Measurements from ENCODE around the gene GDF9. TPM values are rescaled to one million over a fixed set of nuclear protein-coding genes. Genes with fewer than 3 reads are reported as not detected.

The GDF9 gene
- total RNA-seq, 4 donors from 2014 or later, result 0.23 to 0.37 (median 0.31) TPM; not detected in 1

GRCh38 chr5:132883261-132883834 lies 17.1 kb upstream of the GDF9 start:
- Histone ChIP-seq H3K36me3 (peaks cover 16 to 94% of the 10 kb centered on the region in 2 donors), H3K4me1 (peaks cover 0 to under 1% (median 0%) of the 10 kb centered on the region in 3 donors), H3K9me3 (no peaks in the 10 kb centered on the region), H3K4me3 (no peak overlapping the region), H3K27ac (no peak overlapping the region), H3K27me3 (no peaks in the 10 kb centered on the region)
- TF ChIP-seq EP300 (IDR thresholded peaks at IDR 0.05) (no peak), CTCF (IDR thresholded peaks at IDR 0.05) (peak; percentile 36 to 66 (median 60))
- WGBS, 2 donors (ENCODE audit: low coverage in 1 of 2), result 25 to 41% methylated on average over 2 of the region's 2 CpGs
- ATAC-seq, result peak; percentile 63

GRCh38 chr5:132877938-132878337 lies 11.7 kb upstream of the GDF9 start:
- Histone ChIP-seq H3K36me3 (peaks cover 4 to 84% of the 10 kb centered on the region in 2 donors), H3K27ac (peak overlapping the region in 1 of 4 donors; percentile 9), H3K27me3 (no peaks in the 10 kb centered on the region), H3K4me1 (peaks cover 0 to 13% (median 0%) of the 10 kb centered on the region in 3 donors), H3K9me3 (no peaks in the 10 kb centered on the region), H3K4me3 (no peak overlapping the region)
- whole genome bisulfite sequencing, 2 donors (ENCODE audit: low coverage in 1 of 2), result 20 to 100% methylated on average over 1 to 2 of the region's 3 CpGs
- no peak for ATAC-seq
- TF ChIP-seq EP300 (IDR thresholded peaks at IDR 0.05), result no peak
- no peak for TF ChIP-seq CTCF (IDR thresholded peaks at IDR 0.05)
- no peak for TF ChIP-seq POLR2A (IDR thresholded peaks at IDR 0.05)

GRCh38 chr5:132877466-132877865 lies 11.2 kb upstream of the GDF9 start:
- TF ChIP-seq POLR2A (IDR thresholded peaks at IDR 0.05) (no peak), POLR2AphosphoS5 (IDR thresholded peaks at IDR 0.05) (no peak), EP300 (IDR thresholded peaks at IDR 0.05) (no peak), CTCF (IDR thresholded peaks at IDR 0.05) (no peak)
- Histone ChIP-seq H3K27me3 (no peaks in the 10 kb centered on the region), H3K36me3 (peaks cover 4 to 80% of the 10 kb centered on the region in 2 donors), H3K4me1 (peaks cover 0 to 13% (median 0%) of the 10 kb centered on the region in 3 donors), H3K27ac (peak overlapping the region in 1 of 4 donors; percentile 9), H3K9me3 (no peaks in the 10 kb centered on the region), H3K4me3 (no peak overlapping the region)
- 58 to 61% methylated on average over 2 of the region's 2 CpGs for WGBS, 2 donors (ENCODE audit: low coverage in 1 of 2)
- no peak for ATAC-seq

GRCh38 chr5:132876020-132876759 lies 9.9 kb upstream of the GDF9 start:
- 84 to 90% methylated on average over 1 of the region's 1 CpG for WGBS, 2 donors (ENCODE audit: low coverage in 1 of 2)
- no peak for ATAC-seq
- no peaks in the 10 kb centered on the region for H3K9me3 ChIP-seq
- no peak overlapping the region for H3K4me3 ChIP-seq
- no peak overlapping the region for H3K27ac ChIP-seq
- no peak for TF ChIP-seq POLR2AphosphoS5 (IDR thresholded peaks at IDR 0.05)
- TF ChIP-seq EP300 (IDR thresholded peaks at IDR 0.05), result no peak
- TF ChIP-seq CTCF (IDR thresholded peaks at IDR 0.05), result no peak
- no peak for TF ChIP-seq POLR2A (IDR thresholded peaks at IDR 0.05)
- peaks cover 4 to 77% of the 10 kb centered on the region in 2 donors for H3K36me3 ChIP-seq
- peaks cover 0 to 13% (median 0%) of the 10 kb centered on the region in 3 donors for H3K4me1 ChIP-seq
- no peaks in the 10 kb centered on the region for H3K27me3 ChIP-seq

- H3K4me3 ChIP-seq, result no peak overlapping the region
- peaks cover 0 to 13% (median 0%) of the 10 kb centered on the region in 3 donors for H3K4me1 ChIP-seq
- no peaks in the 10 kb centered on the region for H3K27me3 ChIP-seq
- WGBS, 2 donors (ENCODE audit: low coverage in 1 of 2), result 89% methylated on average over 3 of the region's 3 CpGs; no CpG with 5 or more reads in 1 of the 2 donors
- ATAC-seq, result no peak
- no peak for TF ChIP-seq POLR2AphosphoS5 (IDR thresholded peaks at IDR 0.05)
- TF ChIP-seq CTCF (IDR thresholded peaks at IDR 0.05), result no peak
- no peak for TF ChIP-seq EP300 (IDR thresholded peaks at IDR 0.05)
- no peak for TF ChIP-seq POLR2A (IDR thresholded peaks at IDR 0.05)
- peaks cover 0 to 77% of the 10 kb centered on the region in 2 donors for H3K36me3 ChIP-seq
- H3K9me3 ChIP-seq, result no peaks in the 10 kb centered on the region
- no peak overlapping the region for H3K27ac ChIP-seq
These were observed 7.6 kb upstream of the GDF9 start for GRCh38 chr5:132873930-132874271.
